ENCODE results near the gene OR2J1. TPM values are rescaled to one million over a fixed set of nuclear protein-coding genes. Genes with fewer than 3 reads are reported as not detected.

The OR2J1 gene
- total RNA-seq (2011; cell fraction: chromatin; rRNA removed; ENCODE audit: low replicate concordance) = 0.33 TPM in 1 of 2 replicates, not detected in the other
- not detected in 2 replicates for total RNA-seq (2011; cell fraction: nucleolus; rRNA removed)
- 0.31 TPM in 1 of 2 replicates, not detected in the other for total RNA-seq (2011; cell fraction: nucleoplasm; rRNA removed)
- not detected in 2 replicates for total RNA-seq (2014; rRNA removed)
- total RNA-seq (2014; rRNA removed; fragmentation: Illumina TruSeq; extraction: Trizol) = not detected in 2 replicates
- not detected in 2 replicates for total RNA-seq (2015; rRNA removed; fragmentation: Illumina TruSeq; extraction: Trizol)
- not detected in 2 replicates for total RNA-seq (2021)
- polyA plus RNA-seq (2011; rRNA removed) = not detected in 2 replicates
- not detected in 2 replicates for polyA plus RNA-seq (2011; cell fraction: cytosol; rRNA removed)
- not detected in 2 replicates for polyA plus RNA-seq (2011; cell fraction: nucleus; rRNA removed)
- not detected in 2 replicates for polyA plus RNA-seq (2012)
- polyA plus RNA-seq (2014; fragmentation: Illumina TruSeq; extraction: Trizol) = not detected in 2 replicates
- polyA plus RNA-seq (2014; fragmentation: Nextera tagmentation; extraction: Ambion mirVana) = not detected
- not detected in 2 replicates for polyA plus RNA-seq (2014; rRNA removed)
- 0.07 TPM in 1 of 2 replicates, not detected in the other for polyA minus RNA-seq (2011; rRNA and poly(A)+ RNA removed)
- not detected in 2 replicates for polyA minus RNA-seq (2011; cell fraction: cytosol; rRNA and poly(A)+ RNA removed)
- not detected in 2 replicates for polyA minus RNA-seq (2011; cell fraction: nucleus; rRNA and poly(A)+ RNA removed)
- percentile 21 among the genes with signal in this experiment for Bru-seq, nascent RNA
- percentile 13 among the genes with signal in this experiment for BruChase-seq, experiment 1, labeled RNA remaining after a 2-hour chase
- BruChase-seq, experiment 2, labeled RNA remaining after a 6-hour chase = not detected
- long read RNA-seq, experiment 1 = 0 reads
- long read RNA-seq, experiment 2 = 0 reads
- long read RNA-seq, experiment 3 = 0 reads

DNA sequence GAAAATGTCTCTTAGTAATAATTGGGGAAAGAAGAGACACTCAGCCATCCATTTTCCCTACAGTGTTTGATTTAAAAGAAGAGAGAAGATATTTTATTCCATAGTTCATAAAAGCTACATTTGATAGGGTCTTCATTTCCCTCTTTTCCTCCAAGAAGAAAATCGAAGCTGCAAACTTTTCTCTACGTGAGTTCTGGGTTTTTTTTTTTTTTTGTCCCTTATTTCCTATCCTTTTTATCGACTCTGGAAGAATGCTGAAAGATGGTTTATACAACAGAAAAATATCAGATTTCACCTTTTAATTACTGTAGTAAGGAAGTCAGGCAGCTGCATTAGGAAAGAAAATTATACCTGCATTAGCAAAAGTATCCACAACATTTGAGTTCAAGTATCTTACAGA, at the start of gene OR2J1:
TSS of gene OR2J1 (plus strand) at position 301 of the 400 bp plus-strand sequence. CDS start 1,453 bp downstream, outside the sequence.
- H3K4me1 ChIP-seq (replicated peaks in 1 of 2; ENCODE audit: control insufficient read depth in 2 of 2, insufficient read depth in 2 of 2, low read length in 2 of 2) = no peaks in the 10 kb centered on the region
- H2AFZ ChIP-seq (ENCODE audit: low read depth, low read length) = no peak within 1 kb of the TSS
- no peaks in the 10 kb centered on the region for H3K9me1 ChIP-seq (ENCODE audit: control insufficient read depth, insufficient read depth, low read length)
- intact Hi-C loops (cut with micrococcal nuclease) = no loop called here
- H3K4me3 ChIP-seq = no peak within 1 kb of the TSS
- FAIRE-seq (no peak), DNase-seq (ENCODE audit: extremely low read depth in 1 of 4, low spot score in 3 of 4) (no peak), ATAC-seq (no peak)
- no peaks in the 10 kb centered on the region for H3K79me2 ChIP-seq (ENCODE audit: control insufficient read depth, insufficient read depth, low read length)
- ChIA-PET CTCF (ENCODE audit: low intra/inter-chr PET ratio) (no interaction called here), POLR2A (no interaction called here)
- H3K4me2 ChIP-seq (ENCODE audit: insufficient read depth, low read length) = no peak within 1 kb of the TSS
- no peak within 1 kb of the TSS for H3K27ac ChIP-seq (ENCODE audit: extremely low read depth, low read depth, low read length)
- H3K27me3 ChIP-seq (ENCODE audit: control insufficient read depth in 2 of 2, insufficient read depth in 2 of 2, low read length in 2 of 2) = peaks cover 0 to 8% of the 10 kb centered on the region in 2 experiments; a peak in 2 of 5 replicates
- in situ Hi-C loops (cut with MboI) = no loop called here
- no peak for TF ChIP-seq GATA2 (CRISPR knock-in tag; IDR thresholded peaks at IDR 0.05)
- 2% methylated on average over 3 of the region's 3 CpGs for WGBS (ENCODE audit: insufficient coverage, low coverage, missing lambda C conversion rate)
- H3K9ac ChIP-seq (ENCODE audit: insufficient read depth in 1 of 2, low read depth in 2 of 2, low read length in 2 of 2) = no peak within 1 kb of the TSS
- H3K36me3 ChIP-seq (ENCODE audit: control insufficient read depth, insufficient read depth, low read length) = no peaks in the 10 kb centered on the region
- no peaks in the 10 kb centered on the region for H4K20me1 ChIP-seq (replicated peaks; ENCODE audit: control insufficient read depth, insufficient read depth, low read length)
- H3K9me3 ChIP-seq (replicated peaks; ENCODE audit: control insufficient read depth, insufficient read depth, low read depth, low read length) = no peaks in the 10 kb centered on the region
- BruUV-seq (replicated peaks) = no TSS peak

- no peak overlapping the region for H3K27ac ChIP-seq (ENCODE audit: extremely low read depth, low read depth, low read length)
- no peaks in the 10 kb centered on the region for H3K9me1 ChIP-seq (ENCODE audit: control insufficient read depth, insufficient read depth, low read length)
- peak; percentile 50; the same call in 1 of the 2 replicates for TF ChIP-seq ZNF316 (IDR thresholded peaks at IDR 0.05)
- TF ChIP-seq ILK (tag; IDR thresholded peaks at IDR 0.05; ENCODE audit: borderline replicate concordance, low read depth) = no peak
- no peak for TF ChIP-seq L3MBTL2 (IDR thresholded peaks at IDR 0.05)
- peak; percentile 26; the same call in 1 of the 2 replicates for TF ChIP-seq MAFF (IDR thresholded peaks at IDR 0.05; ENCODE audit: low read length)
- no peak for TF ChIP-seq NR2C1 (IDR thresholded peaks at IDR 0.05)
- no peak for TF ChIP-seq NR2C1 (tag; IDR thresholded peaks at IDR 0.05)
- TF ChIP-seq TRIM24 (IDR thresholded peaks at IDR 0.05) = no peak
- no peak for TF ChIP-seq ZNF354B (CRISPR knock-in tag; IDR thresholded peaks at IDR 0.05)
- no peak for TF ChIP-seq KAT8 (IDR thresholded peaks at IDR 0.05; ENCODE audit: low read depth)
- in situ Hi-C loops (cut with MboI) = no loop called here
- WGBS (ENCODE audit: insufficient coverage, low coverage, missing lambda C conversion rate) = 0% methylated on average over 3 of the region's 3 CpGs
- DNase-seq (ENCODE audit: extremely low read depth in 1 of 4, low spot score in 3 of 4) = no peak
- no peaks in the 10 kb centered on the region for H4K20me1 ChIP-seq (replicated peaks; ENCODE audit: control insufficient read depth, insufficient read depth, low read length)
- no peaks in the 10 kb centered on the region for H3K79me2 ChIP-seq (ENCODE audit: control insufficient read depth, insufficient read depth, low read length)
- H3K9ac ChIP-seq (ENCODE audit: insufficient read depth in 1 of 2, low read depth in 2 of 2, low read length in 2 of 2) = no peak overlapping the region
- POLR2A ChIA-PET = no interaction called here
- intact Hi-C loops (cut with micrococcal nuclease) = no loop called here
- no peak for FAIRE-seq
- CTCF ChIA-PET (ENCODE audit: low intra/inter-chr PET ratio) = no interaction called here
- no peak overlapping the region for H3K4me2 ChIP-seq (ENCODE audit: insufficient read depth, low read length)
- H3K4me1 ChIP-seq (replicated peaks in 1 of 2; ENCODE audit: control insufficient read depth in 2 of 2, insufficient read depth in 2 of 2, low read length in 2 of 2) = no peaks in the 10 kb centered on the region
- BruUV-seq (replicated peaks) = no TSS peak
- no peak for ATAC-seq
- H3K36me3 ChIP-seq (ENCODE audit: control insufficient read depth, insufficient read depth, low read length) = no peaks in the 10 kb centered on the region
- no peaks in the 10 kb centered on the region for H3K9me3 ChIP-seq (replicated peaks; ENCODE audit: control insufficient read depth, insufficient read depth, low read depth, low read length)
- H3K4me3 ChIP-seq = no peak overlapping the region
- H2AFZ ChIP-seq (ENCODE audit: low read depth, low read length) = no peak overlapping the region
- H3K27me3 ChIP-seq (ENCODE audit: control insufficient read depth in 2 of 2, insufficient read depth in 2 of 2, low read length in 2 of 2) = peaks cover 2 to 8% of the 10 kb centered on the region in 2 experiments; a peak in 3 of 5 replicates
These were observed 47.6 kb upstream of the OR2J1 start for GRCh38 chr6:29051680-29052079.

Measured in K562 (cell line).